MM.1S (cell line): ENCODE measurements around the gene ZNF324.

ENCODE experiments used
- CTCF ChIP-seq: fragments of 300-600 bp; sonication (generic); IDR thresholded peaks from 2 replicates; pipeline ENCODE4 v1.5.1; 2016; ENCODE audit warnings: antibody characterized with exemption, low read length, mixed read lengths
- EZH2 ChIP-seq: fragments of 300-600 bp; sonication (generic); optimal IDR thresholded peaks from 2 replicates; pipeline ENCODE3; 2017; ENCODE audit warnings: low read depth, mild to moderate bottlenecking, antibody characterized with exemption, low read length, mixed read lengths
- EZH2phosphoT487 ChIP-seq: fragments of 300-600 bp; sonication (generic); IDR thresholded peaks from 2 replicates; pipeline ENCODE4 v1.6.1; 2018; ENCODE audit warnings: antibody characterized with exemption, low read length

- TF ChIP-seq CTCF (no peak), EZH2 (no peak), EZH2phosphoT487 (no peak)
These were observed 13.6 kb downstream of the ZNF324 start for GRCh38 chr19:58480481-58480830.
